HL-60 (cell line): Measurements from ENCODE around the gene AJUBA.

Source experiments
- DNase-seq, 2 experiments: peaks; one replicate each; pipeline ENCODE4 v3.0.0-alpha.2; 2010 to 2020; ENCODE audit warnings: low read depth in 1 of 2, low spot score in 1 of 2
- H3K27ac ChIP-seq: fragments of 250-450 bp; sonication (Bioruptor Pico); replicated peaks from 2 replicates; pipeline ENCODE4 v1.5.1; 2020; ENCODE audit warnings: mild to moderate bottlenecking, moderate library complexity
- H3K27me3 ChIP-seq: fragments of 250-450 bp; sonication (Bioruptor Pico); 2 replicates; pipeline ENCODE4 v1.5.1; 2021; ENCODE audit warnings: mild to moderate bottlenecking, moderate library complexity; ENCODE audit not compliant: insufficient read depth, poor library complexity, severe bottlenecking
- H3K4me3 ChIP-seq: replicated peaks from 2 replicates; pipeline ENCODE4 v1.5.1; 2011; ENCODE audit warnings: mild to moderate bottlenecking, control low read depth, low read length; ENCODE audit not compliant: insufficient read depth
- GABPA ChIP-seq: IDR thresholded peaks from 2 replicates; pipeline ENCODE4 v1.6.1; 2012; ENCODE audit warnings: low read depth
- POLR2AphosphoS5 ChIP-seq: IDR thresholded peaks from 2 replicates; pipeline ENCODE4 v1.6.1; 2012; ENCODE audit warnings: low read depth
- SPI1 ChIP-seq: IDR thresholded peaks from 2 replicates; pipeline ENCODE4 v1.6.1; 2012; ENCODE audit warnings: low read depth, mild to moderate bottlenecking, borderline replicate concordance
- TF ChIP-seq, protein P1 (sequence below): IDR thresholded peaks from one replicate; pipeline ENCODE4 v1.5.1; 2011; ENCODE audit warnings: low read length, control low read depth, inconsistent platforms; ENCODE audit not compliant: insufficient read depth
- TF ChIP-seq, protein P2 (sequence below): IDR thresholded peaks from 2 replicates; pipeline ENCODE4 v1.6.1; 2012; ENCODE audit warnings: low read depth; ENCODE audit not compliant: insufficient replicate concordance

AJUBA gene

DNA sequence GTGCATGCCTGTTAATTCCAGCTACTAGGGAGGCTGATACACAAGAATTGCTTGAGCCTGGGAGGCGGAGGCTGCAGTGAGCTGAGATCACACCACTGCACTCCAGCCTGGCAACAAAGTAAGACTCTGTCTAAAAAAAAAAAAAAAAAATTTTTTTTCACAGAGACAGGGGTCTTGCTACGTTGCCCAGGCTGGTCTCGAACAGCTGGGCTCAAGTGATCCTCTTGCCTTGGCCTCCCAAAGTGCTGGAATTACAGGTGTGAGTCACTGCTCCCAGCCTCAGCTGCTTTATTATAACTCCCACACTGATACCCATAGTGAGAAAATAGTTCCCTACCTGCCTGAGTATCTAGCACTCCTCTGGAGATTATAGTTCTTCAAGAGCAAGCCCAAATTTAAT lies 36.7 kb downstream of the AJUBA start:
- no peak for TF ChIP-seq POLR2AphosphoS5
- TF ChIP-seq, protein P1, sequence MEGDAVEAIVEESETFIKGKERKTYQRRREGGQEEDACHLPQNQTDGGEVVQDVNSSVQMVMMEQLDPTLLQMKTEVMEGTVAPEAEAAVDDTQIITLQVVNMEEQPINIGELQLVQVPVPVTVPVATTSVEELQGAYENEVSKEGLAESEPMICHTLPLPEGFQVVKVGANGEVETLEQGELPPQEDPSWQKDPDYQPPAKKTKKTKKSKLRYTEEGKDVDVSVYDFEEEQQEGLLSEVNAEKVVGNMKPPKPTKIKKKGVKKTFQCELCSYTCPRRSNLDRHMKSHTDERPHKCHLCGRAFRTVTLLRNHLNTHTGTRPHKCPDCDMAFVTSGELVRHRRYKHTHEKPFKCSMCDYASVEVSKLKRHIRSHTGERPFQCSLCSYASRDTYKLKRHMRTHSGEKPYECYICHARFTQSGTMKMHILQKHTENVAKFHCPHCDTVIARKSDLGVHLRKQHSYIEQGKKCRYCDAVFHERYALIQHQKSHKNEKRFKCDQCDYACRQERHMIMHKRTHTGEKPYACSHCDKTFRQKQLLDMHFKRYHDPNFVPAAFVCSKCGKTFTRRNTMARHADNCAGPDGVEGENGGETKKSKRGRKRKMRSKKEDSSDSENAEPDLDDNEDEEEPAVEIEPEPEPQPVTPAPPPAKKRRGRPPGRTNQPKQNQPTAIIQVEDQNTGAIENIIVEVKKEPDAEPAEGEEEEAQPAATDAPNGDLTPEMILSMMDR = no peak
- TF ChIP-seq SPI1 = no peak
- TF ChIP-seq, protein P2, sequence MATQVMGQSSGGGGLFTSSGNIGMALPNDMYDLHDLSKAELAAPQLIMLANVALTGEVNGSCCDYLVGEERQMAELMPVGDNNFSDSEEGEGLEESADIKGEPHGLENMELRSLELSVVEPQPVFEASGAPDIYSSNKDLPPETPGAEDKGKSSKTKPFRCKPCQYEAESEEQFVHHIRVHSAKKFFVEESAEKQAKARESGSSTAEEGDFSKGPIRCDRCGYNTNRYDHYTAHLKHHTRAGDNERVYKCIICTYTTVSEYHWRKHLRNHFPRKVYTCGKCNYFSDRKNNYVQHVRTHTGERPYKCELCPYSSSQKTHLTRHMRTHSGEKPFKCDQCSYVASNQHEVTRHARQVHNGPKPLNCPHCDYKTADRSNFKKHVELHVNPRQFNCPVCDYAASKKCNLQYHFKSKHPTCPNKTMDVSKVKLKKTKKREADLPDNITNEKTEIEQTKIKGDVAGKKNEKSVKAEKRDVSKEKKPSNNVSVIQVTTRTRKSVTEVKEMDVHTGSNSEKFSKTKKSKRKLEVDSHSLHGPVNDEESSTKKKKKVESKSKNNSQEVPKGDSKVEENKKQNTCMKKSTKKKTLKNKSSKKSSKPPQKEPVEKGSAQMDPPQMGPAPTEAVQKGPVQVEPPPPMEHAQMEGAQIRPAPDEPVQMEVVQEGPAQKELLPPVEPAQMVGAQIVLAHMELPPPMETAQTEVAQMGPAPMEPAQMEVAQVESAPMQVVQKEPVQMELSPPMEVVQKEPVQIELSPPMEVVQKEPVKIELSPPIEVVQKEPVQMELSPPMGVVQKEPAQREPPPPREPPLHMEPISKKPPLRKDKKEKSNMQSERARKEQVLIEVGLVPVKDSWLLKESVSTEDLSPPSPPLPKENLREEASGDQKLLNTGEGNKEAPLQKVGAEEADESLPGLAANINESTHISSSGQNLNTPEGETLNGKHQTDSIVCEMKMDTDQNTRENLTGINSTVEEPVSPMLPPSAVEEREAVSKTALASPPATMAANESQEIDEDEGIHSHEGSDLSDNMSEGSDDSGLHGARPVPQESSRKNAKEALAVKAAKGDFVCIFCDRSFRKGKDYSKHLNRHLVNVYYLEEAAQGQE = no peak
- no peak for TF ChIP-seq GABPA
- no peak overlapping the region for H3K4me3 ChIP-seq
- DNase-seq = no peak
- no peaks in the 10 kb centered on the region for H3K27me3 ChIP-seq
- H3K27ac ChIP-seq = no peak overlapping the region

DNA sequence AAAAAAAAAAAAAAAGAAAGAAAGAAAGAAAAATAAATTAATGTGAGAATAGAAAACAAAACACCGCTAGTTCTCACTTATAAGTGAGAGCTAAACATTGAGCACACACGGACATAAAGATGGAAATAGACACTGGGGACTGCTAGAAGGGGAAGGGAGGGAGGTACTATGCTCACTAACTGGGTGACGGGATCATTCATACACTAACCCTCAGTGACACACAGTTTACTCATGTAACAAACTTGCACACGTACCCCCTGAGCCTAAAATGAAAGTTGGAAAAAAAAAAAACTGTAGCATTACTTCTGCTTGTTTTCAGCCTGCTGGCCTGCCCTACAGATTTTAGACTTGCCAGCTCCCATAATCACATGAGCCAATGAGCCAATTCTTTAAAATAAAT lies 42.7 kb downstream of the AJUBA start:
- no peak overlapping the region for H3K27ac ChIP-seq
- TF ChIP-seq POLR2AphosphoS5 (no peak), GABPA (no peak), SPI1 (no peak)
- TF ChIP-seq, protein P2 = no peak
- TF ChIP-seq, protein P1 = no peak
- no peak overlapping the region for H3K4me3 ChIP-seq
- DNase-seq = no peak
- H3K27me3 ChIP-seq = no peaks in the 10 kb centered on the region

DNA sequence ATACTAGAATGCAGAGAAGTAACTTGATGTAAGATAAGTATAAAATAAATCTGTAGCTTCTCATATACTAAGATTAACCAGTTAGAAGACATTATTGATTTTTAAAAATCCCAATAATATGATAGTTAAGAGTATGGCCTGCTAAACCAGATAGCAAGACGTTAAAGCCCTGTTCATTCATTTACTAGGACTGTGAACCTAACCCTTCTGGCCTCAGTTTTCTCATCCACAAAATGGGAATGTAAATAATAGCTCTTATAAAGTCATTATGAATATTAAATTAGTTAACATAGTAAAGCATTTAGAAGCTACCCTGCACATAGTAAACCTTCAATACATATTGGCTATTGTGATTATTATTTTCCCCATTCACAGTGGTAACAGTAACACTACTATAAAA lies 47.2 kb downstream of the AJUBA start:
- no peak for DNase-seq
- H3K4me3 ChIP-seq = no peak overlapping the region
- no peak overlapping the region for H3K27ac ChIP-seq
- TF ChIP-seq, protein P2 = no peak
- TF ChIP-seq SPI1 = no peak
- TF ChIP-seq GABPA = no peak
- TF ChIP-seq, protein P1 = no peak
- no peak for TF ChIP-seq POLR2AphosphoS5
- H3K27me3 ChIP-seq = no peaks in the 10 kb centered on the region
